ENCODE data around the gene BMPR2. TPM values are rescaled to one million over a fixed set of nuclear protein-coding genes. Genes with fewer than 3 reads are reported as not detected.
"Not testable (repeated sequence)": the region's sequence is repeated elsewhere in the genome, so short reads cannot be mapped to it uniquely, and the experiment has no call there.

Gene BMPR2
- polyA plus RNA-seq, 3 donors: 4.1 to 17.7 (median 12.3) TPM

DNA sequence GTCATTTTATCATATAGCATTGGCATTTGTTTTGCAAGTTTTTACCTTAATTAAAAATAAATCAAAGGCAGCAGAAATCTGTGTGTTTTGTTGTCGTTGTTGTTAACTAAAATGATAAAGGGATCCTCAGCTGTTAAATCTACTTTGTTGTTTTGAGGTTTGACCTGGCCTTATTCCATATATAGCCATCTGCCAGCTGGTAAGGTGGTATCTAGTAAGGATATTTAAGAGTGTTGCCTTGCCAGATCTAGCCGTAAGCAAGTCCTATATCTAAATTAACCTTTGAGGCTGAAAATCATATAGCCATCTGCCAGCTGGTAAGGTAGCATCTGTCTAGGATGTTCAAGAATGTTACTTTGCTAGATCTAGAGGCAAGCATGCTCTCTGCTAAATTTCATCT lies 56.6 kb downstream of the BMPR2 start:
- 67 to 93% (median 89%) methylated on average over 2 of the region's 2 CpGs for WGBS, 3 donors
- H3K27ac ChIP-seq (ENCODE audit: low read depth, low read length): no peak overlapping the region

DNA sequence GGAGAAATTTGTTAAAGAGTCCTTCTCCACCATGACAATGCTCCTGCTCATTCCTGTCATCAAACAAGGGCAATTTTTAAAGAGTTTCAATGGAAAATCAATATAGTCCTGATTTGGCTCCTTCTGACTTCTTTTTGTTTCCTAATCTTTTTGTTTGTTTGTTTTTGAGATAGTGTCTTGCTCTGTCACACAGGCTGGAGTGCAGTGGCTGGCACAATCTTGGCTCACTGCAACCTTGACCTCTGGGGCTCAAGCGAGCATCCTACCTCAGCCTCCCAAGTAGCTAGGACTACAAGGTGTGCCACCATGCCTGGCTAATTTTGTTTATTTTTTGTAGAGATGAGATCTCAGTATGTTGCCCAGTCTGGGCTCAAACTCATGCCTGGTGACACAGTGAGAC lies 58.3 kb downstream of the BMPR2 start:
- H3K27ac ChIP-seq (ENCODE audit: low read depth, low read length): no peak overlapping the region
- WGBS, 3 donors: 68 to 96% (median 95%) methylated on average over 1 of the region's 1 CpG

DNA sequence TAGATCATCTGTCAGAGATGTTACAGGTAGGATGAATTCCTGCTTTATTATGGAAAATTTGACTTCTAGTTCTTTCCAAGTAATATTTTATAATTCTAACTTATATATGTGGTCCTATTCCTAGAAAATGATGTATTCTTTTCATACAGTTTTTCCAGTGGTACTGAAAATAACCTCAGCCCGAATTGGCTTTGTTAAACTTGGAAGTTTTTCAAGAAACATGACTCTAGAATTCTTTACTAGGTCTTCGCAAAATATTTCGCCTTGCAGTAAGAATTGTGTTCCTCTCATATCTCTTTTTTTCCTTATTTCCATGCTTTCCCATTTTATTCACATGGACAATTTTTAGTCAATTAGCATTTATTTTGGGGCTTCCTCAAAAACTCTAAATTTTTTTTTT lies 60.5 kb downstream of the BMPR2 start:
- H3K27ac ChIP-seq (ENCODE audit: low read depth, low read length): no peak overlapping the region

DNA sequence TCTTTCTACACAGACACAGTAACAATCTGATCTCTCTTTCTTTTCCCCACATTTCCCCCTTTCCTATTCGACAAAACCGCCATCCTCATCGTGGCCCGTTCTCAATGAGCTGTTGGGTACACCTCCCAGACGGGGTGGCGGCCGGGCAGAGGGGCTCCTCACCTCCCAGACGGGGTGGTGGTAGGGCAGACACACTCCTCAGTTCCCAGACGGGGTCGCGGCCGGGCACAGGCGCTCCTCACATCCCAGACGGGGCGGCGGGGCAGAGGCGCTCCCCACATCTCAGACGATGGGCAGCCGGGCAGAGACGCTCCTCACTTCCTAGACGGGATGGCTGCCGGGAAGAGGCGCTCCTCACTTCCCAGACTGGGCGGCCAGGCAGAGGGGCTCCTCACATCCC lies 64.0 kb downstream of the BMPR2 start:
- WGBS, 3 donors: 94 to 98% (median 95%) methylated on average over 24 of the region's 24 CpGs
- H3K27ac ChIP-seq (ENCODE audit: low read depth, low read length): not testable (repeated sequence)

More for the DNA sequence above, 60.5 kb downstream of the BMPR2 start:
- WGBS, 3 donors: 38 to 69% (median 38%) methylated on average over 3 of the region's 3 CpGs

DNA sequence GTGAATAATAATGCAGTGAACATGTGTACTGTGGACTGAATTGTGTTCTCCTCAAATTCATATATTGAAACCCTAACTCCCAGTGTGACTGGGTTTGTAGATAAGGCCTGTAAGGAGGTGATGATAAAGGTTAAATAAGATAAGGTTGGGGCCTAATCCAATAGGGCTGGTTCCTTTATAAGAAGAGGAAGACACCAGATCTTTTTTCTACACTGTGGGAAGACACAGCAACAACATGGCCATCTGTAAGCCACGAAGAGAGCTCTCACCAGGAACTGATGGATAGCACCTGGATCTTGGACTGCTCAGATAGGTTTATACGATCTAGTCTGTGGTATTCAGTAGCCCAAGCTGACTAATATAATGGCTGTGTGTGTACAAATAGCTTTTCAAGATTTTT lies 66.8 kb downstream of the BMPR2 start:
- no peak overlapping the region for H3K27ac ChIP-seq (ENCODE audit: low read depth, low read length)
- 69 to 76% (median 73%) methylated on average over 2 of the region's 2 CpGs for WGBS, 3 donors

DNA sequence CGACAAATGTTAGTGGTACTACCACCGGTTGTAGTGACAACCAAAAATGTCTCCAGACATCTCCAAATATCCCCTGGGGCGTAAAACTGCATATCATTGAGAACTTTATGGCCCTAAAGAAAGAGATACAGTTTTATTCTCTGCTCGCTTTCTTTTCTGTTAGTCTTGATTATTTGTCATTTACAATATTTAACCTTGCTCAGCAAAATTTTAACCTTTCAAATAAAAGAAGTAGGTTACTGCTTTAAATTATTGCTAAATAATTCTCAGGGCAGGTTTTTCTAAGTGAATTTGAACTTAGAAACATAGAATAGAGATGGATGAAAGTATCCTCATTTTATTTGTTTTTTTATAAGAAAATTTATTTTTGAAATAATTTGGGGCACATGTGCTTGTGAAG lies 67.9 kb downstream of the BMPR2 start:
- H3K27ac ChIP-seq (ENCODE audit: low read depth, low read length): no peak overlapping the region
- WGBS, 3 donors: 97% methylated on average over 4 of the region's 4 CpGs

DNA sequence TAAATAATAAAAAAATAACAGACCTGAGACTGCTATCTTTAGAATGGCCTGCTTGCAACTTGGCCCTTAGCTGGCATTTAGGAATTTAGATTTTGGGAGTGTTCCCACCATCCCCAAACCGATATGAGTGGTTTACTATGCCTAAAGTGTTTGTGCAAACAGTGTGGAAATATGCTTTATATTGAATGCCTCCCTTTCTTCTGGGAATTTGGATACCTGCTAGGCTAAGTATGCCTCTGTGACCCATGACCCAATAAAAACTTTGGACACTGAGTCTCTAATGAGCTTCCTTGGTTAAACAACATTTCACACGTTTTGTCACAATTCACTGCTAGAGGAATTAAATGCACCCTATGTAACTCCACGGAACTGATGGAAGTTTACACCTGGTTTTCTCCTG lies 73.2 kb downstream of the BMPR2 start:
- WGBS, 3 donors: 91 to 96% (median 94%) methylated on average over 3 of the region's 3 CpGs

DNA sequence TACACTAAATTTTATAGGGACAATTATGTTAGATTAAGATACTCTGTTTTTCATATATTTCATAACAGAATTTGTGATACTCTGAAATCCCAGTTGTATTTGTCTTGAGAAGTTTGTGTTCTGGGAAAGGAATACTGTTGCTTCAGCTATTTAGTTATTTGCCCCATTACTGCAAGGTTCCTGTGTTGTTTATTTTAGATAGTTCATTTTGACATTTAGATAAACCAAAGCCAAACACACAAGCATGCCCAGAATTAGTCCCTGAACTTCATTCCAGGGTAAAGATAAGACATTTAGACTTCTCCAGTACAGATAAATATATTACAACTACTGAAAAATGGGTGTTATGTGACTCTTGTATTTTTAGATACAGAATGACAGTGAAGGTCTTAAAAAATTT lies 74.7 kb downstream of the BMPR2 start:
- H3K27ac ChIP-seq (ENCODE audit: low read depth, low read length): no peak overlapping the region

More for the DNA sequence above, 73.2 kb downstream of the BMPR2 start:
- H3K27ac ChIP-seq (ENCODE audit: low read depth, low read length): no peak overlapping the region

DNA sequence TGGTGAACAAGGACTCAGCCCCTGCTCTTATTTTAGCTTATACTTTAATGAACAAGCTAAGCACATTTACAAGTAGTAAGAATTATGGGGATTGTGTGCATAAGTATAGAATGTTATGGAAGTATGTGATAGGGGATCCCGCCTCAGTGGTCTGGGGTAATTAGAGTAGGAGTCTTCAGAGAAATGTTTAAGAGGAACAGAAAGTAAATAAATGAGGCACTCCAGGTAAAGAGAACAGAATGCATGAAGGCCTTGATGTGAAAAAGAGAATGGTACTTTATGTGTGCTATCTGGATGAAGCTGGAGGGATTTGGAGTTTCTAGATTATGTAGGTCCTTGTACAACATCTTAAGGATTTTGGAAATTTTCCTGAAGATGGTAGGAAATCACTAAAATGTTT lies 76.6 kb downstream of the BMPR2 start:
- H3K27ac ChIP-seq (ENCODE audit: low read depth, low read length): no peak overlapping the region
- WGBS, 3 donors: 95 to 97% (median 97%) methylated on average over 1 of the region's 1 CpG

DNA sequence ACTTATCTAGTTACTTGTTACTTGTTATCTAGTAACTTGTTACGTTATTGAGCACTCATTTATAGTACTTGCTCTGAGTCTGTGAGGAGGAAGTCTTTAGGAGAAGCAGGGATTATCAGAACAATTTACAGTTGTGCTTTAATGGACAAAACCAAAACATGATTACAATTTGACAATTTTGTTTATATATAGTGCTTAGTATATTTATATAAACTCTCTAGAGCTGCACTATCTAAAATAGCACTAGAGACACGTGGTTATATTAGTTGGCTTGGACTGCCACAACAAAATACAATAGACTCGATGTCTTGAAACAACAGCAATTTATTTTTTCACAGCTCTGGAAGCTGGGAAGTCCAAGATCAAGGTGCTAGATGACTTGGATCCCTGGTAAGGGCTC lies 78.4 kb downstream of the BMPR2 start:
- 59 to 84% (median 78%) methylated on average over 3 of the region's 3 CpGs for WGBS, 3 donors
- no peak overlapping the region for H3K27ac ChIP-seq (ENCODE audit: low read depth, low read length)

DNA sequence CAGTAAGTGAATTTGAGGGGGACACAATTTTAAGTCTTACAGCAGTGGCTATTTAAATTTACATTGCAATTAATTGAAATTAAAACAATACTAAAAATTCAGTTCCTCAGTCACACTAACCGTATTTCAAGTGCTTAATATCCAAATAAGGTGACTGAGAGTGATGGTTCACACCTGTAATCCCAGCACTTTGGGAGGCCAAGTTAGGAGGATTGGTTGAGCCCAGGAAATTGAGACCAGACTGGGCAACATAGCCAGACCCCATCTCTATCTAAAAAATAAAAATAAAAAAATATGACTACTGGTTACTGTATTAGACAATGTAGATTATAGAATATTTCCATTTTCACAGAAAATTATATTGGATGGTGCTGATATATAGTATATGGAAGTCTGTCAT lies 79.0 kb downstream of the BMPR2 start:
- no peak overlapping the region for H3K27ac ChIP-seq (ENCODE audit: low read depth, low read length)
- 95 to 100% (median 99%) methylated on average over 1 of the region's 1 CpG for WGBS, 3 donors

DNA sequence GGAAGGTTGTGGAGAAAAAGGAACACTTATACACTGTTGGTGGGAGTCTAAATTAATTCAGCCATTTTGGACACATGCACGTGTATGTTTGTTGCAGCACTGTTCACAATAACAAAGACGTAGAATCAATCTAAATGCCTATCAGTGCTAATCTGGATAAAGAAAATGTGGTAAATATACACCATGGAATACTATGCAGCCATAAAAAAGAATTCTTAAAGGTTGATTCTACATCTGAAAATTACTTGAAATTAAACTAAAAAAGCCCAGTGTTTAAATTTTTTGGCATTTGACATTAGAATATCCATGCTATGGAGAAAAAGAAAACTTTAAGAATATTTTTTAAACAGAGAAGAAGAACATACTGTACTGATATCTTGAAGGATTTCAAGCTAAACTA lies 84.0 kb downstream of the BMPR2 start:
- WGBS, 3 donors: 97% methylated on average over 2 of the region's 2 CpGs
- H3K27ac ChIP-seq (ENCODE audit: low read depth, low read length): no peak overlapping the region

DNA sequence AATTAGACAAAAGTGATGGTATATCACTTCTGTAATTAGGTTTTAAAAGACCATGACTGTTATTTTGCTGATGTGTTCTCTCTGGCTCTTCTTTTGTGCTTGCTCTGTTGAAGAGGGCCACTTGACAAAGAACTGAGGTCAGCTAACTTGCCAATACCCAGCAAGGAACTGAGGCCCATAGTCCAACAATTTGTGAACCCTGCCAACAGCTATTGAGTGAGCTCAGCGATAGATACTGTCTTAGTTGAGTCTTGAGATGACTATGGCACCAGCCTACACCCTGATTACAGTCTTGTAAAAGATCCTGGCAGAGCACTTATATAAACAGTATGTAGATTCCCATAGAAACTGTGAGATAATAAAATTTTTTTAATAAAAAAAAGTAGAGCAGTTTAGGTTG lies 103.0 kb downstream of the BMPR2 start:
- WGBS, 3 donors: 70 to 86% (median 73%) methylated on average over 1 of the region's 1 CpG
- no peak overlapping the region for H3K27ac ChIP-seq (ENCODE audit: low read depth, low read length)

DNA sequence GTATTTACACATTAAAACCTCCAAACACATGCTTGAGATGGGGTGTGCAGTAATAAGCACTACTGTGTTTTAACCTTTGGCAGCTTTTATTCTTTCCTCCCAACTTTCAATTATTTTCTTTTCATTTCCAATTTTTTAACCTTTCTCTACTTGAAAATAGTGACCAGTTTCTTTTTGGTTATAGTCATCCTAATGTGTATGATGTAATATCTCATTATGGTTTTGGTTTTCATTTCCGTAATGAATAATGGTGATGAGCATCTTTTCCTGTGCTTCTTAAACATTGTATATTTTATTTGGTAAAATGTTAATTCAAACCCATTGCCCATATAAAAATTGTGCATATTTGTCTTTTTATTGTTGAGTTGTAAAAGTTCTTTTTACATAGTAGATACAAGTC lies 103.5 kb downstream of the BMPR2 start:
- 76 to 91% (median 78%) methylated on average over 1 of the region's 1 CpG for WGBS, 3 donors
- no peak overlapping the region for H3K27ac ChIP-seq (ENCODE audit: low read depth, low read length)

DNA sequence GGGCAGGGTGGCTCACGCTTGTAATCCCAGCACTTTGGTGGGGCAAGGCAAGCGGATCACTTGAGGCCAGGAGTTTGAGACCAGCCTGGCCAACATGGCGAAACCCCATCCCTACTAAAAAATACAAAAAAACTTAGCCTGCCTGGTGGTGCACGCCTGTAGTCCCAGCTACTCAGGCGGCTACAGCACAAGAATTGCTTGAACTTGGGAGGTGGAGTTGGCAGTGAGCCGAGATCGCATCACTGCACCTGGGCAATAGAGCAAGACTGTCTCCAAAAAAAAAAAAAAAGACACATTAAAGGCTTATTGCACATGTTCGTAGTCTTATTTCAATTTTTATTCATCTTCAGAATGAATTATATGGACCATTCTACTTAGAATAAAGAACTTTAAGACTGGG lies 110.2 kb downstream of the BMPR2 start:
- no peak overlapping the region for H3K27ac ChIP-seq (ENCODE audit: low read depth, low read length)
- WGBS, 3 donors: 96 to 97% (median 97%) methylated on average over 8 of the region's 8 CpGs

DNA sequence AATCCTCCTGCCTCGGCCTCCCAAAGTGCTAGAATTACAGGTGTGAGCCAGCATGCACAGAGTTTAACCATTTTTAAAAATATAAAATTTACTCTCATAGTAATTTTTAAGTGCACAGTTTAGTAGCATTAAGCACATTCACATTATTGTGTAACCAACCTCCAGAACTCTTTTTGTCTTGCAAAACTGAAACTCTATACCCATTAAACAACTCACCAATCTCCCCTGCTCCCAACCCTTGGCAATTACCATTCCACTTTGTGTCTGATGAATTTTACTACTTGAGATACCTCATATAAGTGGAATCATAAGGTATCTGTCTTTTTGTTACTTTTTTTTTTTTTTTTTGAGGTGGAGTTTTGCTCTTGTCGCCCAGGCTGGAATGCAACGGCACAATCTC lies 112.5 kb downstream of the BMPR2 start:
- no peak overlapping the region for H3K27ac ChIP-seq (ENCODE audit: low read depth, low read length)
- 99 to 100% (median 99%) methylated on average over 2 to 3 of the region's 3 CpGs for WGBS, 3 donors

DNA sequence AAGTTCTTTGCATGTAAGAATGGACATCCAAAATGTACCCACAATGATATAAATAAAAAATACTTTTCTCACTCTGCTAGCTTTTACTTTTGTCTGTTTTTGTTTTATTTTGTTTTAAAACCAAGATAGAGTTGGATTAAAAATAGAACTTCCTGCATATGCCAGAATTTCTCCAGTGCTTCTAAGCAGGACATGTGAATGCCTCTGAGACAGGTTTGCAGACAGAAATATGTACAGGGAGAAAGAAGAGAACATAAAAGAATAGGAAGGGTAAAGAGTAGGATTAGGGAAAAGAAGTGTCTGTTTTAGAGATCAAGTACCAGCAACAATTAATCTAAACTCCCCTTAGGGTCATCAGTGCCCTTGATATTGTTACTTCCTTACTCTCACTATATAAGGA lies 114.4 kb downstream of the BMPR2 start:
- H3K27ac ChIP-seq (ENCODE audit: low read depth, low read length): no peak overlapping the region

DNA sequence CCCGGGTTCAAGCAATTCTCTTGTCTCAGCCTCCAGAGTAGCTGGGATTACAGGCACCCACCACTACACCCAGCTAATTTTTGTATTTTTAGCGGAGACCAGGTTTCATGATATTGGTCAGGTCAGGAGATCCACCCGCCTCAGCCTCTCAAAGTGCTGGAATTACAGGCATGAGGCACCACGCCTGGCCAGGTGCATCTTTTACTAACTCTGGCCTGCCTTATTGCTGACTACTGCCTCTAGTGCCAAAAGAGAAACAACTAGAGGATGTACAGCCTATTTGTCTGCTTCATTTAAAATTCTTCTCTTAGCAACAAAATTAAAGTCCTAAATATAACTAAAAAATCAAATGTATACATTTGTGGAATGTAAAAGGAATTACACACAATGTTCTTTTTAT lies 115.4 kb downstream of the BMPR2 start:
- 95 to 98% (median 96%) methylated on average over 4 of the region's 4 CpGs for WGBS, 3 donors
- no peak overlapping the region for H3K27ac ChIP-seq (ENCODE audit: low read depth, low read length)

DNA sequence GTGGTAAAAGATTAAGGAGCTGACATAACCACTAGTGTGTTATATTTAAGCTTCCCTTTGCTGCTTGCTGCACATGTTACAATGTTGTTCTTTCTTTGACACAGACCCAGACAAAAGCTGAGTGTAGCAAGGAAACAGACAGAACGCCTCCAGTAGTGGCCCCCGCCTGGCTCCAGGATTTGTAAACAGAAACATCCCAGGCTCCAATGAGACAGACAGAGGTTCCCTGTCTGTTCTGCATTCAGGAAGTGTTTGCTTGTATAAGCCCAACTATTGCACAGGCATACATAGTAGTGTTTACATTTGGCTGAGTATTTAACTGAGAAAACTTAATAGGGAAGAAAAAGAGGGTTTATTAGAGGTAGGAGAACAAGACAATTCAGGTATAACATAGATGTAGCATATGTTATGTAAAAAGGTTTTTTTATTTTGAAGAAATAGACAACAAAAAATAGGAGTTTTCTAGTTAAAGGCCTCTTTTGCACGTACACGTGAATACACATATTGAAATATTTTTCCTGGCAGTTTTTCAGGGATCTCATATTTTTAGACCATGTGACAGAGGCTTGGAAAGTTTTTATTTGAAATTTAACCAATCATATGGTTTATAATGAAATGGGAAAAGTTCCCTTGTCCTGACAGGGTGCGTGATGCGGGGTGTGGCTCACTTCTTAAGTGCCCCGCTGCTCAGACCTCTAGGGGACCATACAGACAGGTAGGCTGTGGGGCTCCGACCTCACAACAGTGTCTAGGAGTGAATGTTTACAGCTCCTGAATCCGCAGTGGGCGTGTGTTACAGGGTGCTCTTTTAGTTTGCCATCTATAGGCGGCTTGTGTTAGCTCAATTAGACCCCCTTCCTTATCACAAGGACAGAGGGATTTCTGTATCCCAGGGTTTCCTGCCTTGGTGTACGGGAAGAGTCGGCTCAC lies 118.4 kb downstream of the BMPR2 start:
- no peak overlapping the region for H3K27ac ChIP-seq (ENCODE audit: low read depth, low read length)
- WGBS, 3 donors: 80 to 82% (median 81%) methylated on average over 13 of the region's 13 CpGs

DNA sequence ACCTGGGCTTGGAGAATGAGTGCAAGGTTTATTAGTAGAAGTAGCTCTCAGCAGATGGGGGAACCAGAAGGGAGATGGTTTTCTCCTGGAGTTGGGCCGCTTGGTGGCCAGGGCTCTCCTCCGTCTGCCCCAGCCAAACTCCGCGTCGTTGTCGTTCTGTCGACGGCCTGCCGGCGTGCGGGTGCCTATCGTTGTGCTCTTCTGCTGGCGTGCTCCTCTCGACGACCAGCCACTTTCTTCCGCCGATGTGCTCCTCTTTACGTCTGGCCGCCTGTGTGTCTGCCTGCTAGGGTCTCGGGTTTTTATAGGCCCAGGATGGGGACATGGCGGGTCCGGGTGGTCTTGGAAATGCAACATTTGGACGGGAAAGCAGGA lies 119.1 kb downstream of the BMPR2 start:
- H3K27ac ChIP-seq (ENCODE audit: low read depth, low read length): no peak overlapping the region
- WGBS, 3 donors: 95 to 96% (median 96%) methylated on average over 23 of the region's 23 CpGs
